ENCODE results near the gene PILRA.
A peak's percentile ranks its signal among the peaks of the same experiment; 100 is the strongest.
"Not testable (repeated sequence)": the region's sequence is repeated elsewhere in the genome, so short reads cannot be mapped to it uniquely, and the experiment has no call there.

PILRA gene

DNA sequence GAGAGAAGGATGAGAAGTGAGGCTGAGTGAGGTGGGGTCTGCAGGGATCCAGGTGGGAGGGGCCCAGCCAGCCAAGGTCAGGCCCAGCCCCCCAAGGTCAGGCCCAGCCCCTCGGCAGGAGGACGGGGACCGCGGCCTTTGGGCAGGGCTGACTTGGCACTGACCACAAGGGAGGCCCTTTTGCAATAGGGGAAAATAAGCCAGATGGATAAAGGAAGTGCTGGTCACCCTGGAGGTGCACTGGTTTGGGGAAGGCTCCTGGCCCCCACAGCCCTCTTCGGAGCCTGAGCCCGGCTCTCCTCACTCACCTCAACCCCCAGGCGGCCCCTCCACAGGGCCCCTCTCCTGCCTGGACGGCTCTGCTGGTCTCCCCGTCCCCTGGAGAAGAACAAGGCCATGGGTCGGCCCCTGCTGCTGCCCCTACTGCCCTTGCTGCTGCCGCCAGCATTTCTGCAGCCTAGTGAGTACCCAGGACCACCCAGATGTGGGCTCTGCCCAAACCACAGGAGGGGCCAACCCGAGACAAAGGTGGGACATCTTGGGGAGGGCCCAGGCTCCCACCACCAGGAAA is at the start of gene PILRA:
Gene PILRA, plus strand, starts transcription at position 227 of the 571 bp plus-strand sequence. Its CDS starts 170 bp downstream, at position 397.
- DNase-seq: no peak

DNA sequence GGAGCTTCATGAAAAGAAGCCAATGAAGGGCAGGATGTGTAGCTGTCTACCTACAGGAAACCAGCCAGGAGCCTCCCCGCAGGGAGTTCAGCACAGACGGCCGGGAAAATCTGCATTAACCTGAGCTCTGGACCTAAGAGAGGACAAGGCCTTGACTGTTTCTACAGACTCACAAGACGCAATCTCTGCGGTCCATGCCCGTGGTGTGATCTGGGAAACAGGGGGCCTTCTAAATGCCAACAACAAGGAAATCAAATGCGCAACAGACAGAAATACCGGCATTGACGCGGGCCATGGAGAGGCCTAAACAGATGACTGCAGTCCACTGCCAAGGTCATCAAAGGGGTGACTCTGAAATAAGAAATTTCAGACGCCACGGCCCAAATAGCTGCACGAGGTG is 49.1 kb upstream of the PILRA start:
- not testable (repeated sequence) for DNase-seq

DNA sequence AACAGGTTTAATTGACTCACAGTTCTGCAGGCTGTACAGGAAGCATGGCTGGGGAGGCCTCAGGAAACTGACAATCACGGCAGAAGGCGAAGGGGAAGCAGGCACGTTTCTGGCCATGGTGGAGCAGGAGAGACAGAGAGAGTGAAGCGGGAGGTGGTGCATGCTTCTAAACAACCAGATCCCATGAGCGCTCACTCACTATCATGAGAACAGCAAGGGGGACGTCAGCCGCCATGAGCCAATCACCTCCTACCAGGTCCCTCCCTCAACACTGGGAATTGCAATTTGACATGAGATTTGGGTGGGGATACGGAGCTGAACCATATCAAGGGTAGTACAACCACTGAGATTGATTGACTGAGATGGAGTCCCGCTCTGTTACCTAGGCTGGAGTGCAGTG is 47.6 kb upstream of the PILRA start:
- not testable (repeated sequence) for DNase-seq

GRCh38 chr7:100326914-100327313 is 46.4 kb upstream of the PILRA start:
- not testable (repeated sequence) for DNase-seq

DNA sequence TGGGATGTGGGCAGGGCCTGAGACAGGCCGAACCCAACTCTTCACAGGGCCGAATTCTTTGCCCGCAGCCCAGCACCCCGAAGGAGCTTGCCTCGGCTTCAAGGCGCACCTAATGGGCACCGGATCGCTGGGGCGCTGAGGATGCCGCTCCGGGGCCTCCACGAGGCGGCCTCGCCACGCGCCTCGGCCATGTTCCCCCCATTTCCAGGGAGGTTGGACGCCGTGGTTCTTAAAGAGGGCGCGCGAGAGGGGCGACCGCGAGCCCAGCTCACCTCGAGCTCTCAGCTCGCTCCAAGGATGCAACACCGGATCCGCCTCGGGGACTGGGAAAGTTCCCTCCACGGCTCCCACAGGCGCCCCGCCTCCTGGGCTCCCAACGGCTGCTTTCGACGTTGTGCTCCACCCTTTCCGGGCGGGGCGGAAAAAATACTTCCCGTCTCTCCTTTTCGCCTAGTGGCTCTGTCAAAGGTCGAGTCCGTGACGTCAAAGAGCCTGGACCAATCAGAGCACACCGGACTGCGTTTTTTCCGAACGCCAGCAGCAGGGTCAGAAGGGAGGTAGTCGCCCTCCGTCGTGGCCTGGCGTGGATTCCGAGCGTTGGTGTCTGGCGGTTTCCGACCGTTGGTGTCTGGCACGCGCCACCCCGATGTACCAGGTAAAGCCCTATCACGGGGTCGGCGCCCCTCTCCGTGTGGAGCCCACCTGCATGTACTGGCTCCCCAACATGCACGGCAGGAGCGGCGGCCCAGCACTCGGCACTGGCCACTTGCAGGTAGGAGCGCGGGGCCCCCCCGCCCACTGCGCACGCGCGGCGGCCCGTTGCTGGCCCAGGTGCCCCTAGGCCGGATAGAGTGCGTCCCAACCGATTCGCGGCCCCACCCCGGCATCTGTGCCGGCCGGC is 37.5 kb upstream of the PILRA start:
- peak; percentile 94 to 98 (median 98) for DNase-seq

GRCh38 chr7:100338083-100338696 is 35.1 kb upstream of the PILRA start:
- DNase-seq: not testable (repeated sequence)

DNA sequence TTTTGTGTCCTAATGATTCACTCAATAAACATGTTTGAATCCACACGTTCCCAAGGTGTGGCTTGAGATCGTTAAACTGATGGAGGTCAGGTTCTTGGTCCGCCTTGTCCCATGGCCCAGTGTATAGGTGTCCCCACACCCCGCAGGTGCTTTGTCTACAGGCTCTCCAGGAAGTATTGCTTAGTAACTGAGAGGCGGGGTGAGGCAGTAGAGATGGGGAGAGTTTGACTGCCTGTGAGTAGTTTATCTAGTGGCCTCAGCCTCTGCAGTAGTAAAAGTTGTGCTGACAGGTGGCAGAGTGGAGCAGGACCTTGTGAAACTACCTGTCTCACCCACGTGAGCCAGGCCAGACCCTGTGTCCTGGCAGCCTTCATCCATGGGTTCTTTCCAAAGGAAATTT is 32.0 kb upstream of the PILRA start:
- not testable (repeated sequence) for DNase-seq

- no peak for DNase-seq
Measured at GRCh38 chr7:100342765-100343164, 30.5 kb upstream of the PILRA start.

GRCh38 chr7:100344124-100344559 is 29.1 kb upstream of the PILRA start:
- DNase-seq: not testable (repeated sequence)

DNA sequence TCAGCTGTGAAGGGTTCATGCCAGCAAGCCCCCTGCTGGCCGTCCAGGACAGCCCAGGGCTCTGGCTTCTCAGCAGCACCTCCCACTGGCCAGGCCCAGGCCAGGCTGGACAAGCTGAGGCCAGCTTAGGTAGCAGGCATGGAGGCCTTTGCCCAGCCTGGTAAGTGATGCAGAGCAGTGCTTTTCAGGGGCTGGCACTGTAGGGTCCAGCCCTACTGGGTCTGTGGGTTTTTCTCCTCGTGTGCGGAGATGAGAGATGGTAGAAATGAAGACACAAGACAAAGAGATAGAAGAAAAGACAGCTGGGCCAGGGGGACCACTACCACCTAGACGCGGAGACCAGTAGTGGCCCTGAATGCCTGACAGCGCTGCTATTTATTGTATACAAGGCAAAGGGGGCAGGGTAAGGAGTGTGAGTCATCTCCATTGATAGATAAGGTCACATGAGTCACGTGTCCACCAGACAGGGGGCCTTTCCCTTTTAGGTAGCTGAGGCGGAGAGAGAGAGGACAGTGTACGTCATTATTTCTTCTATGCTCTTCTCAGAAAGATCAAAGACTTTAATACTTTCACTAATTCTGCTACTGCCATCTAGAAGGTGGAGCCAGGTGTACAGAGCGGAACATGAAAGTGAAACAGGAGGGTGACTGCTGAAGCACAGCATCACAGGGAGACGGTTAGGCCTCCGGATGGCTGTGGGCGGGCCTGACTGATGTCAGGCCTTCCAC is 28.6 kb upstream of the PILRA start:
- DNase-seq: peak in 1 of 3 experiments; percentile 33

- DNase-seq: peak; percentile 26 to 80 (median 61)
Measured at GRCh38 chr7:100345288-100345672, 28.0 kb upstream of the PILRA start.

DNA sequence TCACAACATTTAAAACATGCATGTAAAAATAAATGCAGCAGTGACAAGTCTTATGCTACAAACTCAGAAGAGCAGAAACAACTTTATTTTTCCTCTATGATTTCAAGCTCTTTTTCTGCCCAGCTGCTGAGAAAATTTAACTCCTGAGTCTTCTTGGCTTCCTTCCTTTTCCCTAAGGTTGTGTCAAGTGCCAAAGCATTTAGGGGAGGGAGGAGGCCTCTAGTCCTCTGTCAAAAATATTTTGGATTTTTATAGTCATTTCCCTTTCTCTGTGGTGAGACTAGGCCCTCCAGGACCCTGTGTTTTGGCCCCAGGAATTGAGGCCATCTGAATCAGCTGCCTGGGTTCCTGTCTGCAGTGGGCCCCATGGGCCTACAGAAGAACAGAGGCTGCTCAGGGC is 26.4 kb upstream of the PILRA start:
- DNase-seq: no peak

DNA sequence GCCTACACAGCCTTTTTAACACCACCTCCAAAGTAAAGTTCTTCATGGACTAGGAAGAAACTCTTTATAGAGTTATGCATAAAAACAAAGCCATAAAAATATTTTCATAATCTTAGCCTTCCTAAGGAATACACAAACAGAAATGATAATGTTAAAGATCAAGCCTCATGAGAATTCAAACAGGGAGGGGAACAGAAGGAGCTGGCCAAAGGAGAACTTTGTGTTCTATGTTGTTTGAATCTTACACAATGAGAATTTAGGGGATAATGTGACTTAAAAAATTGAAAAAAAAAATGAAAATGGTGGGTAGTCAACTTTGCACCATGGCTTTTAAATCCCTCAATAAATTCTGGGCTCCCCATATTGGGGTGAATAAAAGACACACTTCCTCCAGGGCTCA is 24.5 kb upstream of the PILRA start:
- no peak for DNase-seq

GRCh38 chr7:100349757-100350156 is 23.5 kb upstream of the PILRA start:
- DNase-seq: no peak

GRCh38 chr7:100351657-100352058 is 21.6 kb upstream of the PILRA start:
- DNase-seq: no peak

DNA sequence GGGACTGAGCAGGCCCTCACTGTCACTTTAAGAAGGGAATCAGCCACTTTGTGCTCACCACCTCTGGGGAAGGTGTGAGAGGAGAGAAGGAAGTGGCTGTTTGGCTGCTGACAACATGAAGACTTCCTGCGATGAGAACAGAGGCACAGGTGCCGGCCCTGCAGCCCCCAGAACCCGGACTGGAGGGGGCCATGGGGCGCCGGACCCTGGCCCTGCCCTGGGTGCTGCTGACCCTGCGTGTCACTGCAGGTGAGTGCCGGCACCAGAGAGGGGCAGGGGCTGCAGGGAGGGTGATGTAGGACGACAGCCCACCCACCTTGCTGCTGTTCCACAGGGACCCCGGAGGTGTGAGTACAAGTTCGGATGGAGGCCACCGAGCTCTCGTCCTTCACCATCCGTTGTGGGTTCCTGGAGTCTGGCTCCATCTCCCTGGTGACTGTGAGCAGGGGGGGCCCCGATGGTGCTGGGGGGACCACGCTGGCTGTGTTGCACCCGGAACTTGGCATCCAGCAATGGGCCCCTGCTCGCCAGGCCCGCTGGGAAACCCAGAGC is 21.0 kb upstream of the PILRA start:
- not testable (repeated sequence) for DNase-seq

GRCh38 chr7:100352984-100353684 is 20.2 kb upstream of the PILRA start:
- no peak for DNase-seq

GRCh38 chr7:100353685-100354330 is 19.5 kb upstream of the PILRA start:
- no peak for DNase-seq

GRCh38 chr7:100356416-100357068 is 16.7 kb upstream of the PILRA start:
- no peak for DNase-seq

- no peak for DNase-seq
Measured at GRCh38 chr7:100357131-100357561, 16.1 kb upstream of the PILRA start.

Measured in NCI-H1417 (cell line).